Gastrocnemius medialis (tissue), 4 donors: ENCODE results near the gene SFMBT2. TPM values are rescaled to one million over a fixed set of nuclear protein-coding genes. Genes with fewer than 3 reads are reported as not detected.

Source experiments
- ATAC-seq, 2 donors: fragments of 150-250 bp; one replicate each; pipeline ENCODE4 v1.9.1; 2016
- DNase-seq, 2 donors: peaks; one replicate each; pipeline ENCODE4 v3.0.0-alpha.2; 2019
- H3K27ac ChIP-seq, 4 donors: fragments of 200-600 bp; sonication (generic); 1 replicate in 1 of 4; 2 replicates in 3 of 4; pipeline ENCODE4 v1.5.1; 2016 to 2018; ENCODE audit warnings: mild to moderate bottlenecking in 2 of 4, moderate library complexity in 1 of 4
- H3K27me3 ChIP-seq, 3 donors: fragments of 200-600 bp; sonication (generic) in 2 of 3; 1 replicate in 1 of 3; 2 replicates in 2 of 3; pipeline versions ENCODE4 v1.5.1 to v1.6.0; 2016 to 2019; ENCODE audit warnings: mild to moderate bottlenecking in 1 of 3, moderate library complexity in 1 of 3
- H3K36me3 ChIP-seq, 2 donors: fragments of 200-600 bp; sonication (generic) in 1 of 2; one replicate each; pipeline ENCODE4 v1.5.1; 2017 to 2018
- H3K4me1 ChIP-seq, 2 donors: fragments of 200-600 bp; sonication (generic) in 1 of 2; one replicate each; pipeline ENCODE4 v1.5.1; 2016 to 2017; ENCODE audit warnings: mild to moderate bottlenecking in 2 of 2
- H3K4me3 ChIP-seq, 4 donors: fragments of 200-600 bp; sonication (generic) in 3 of 4; 1 replicate in 1 of 4; 2 replicates in 3 of 4; pipeline ENCODE4 v1.5.1; 2016 to 2019; ENCODE audit warnings: mild to moderate bottlenecking in 2 of 4
- H3K9me3 ChIP-seq, 3 donors: fragments of 200-600 bp; sonication (generic) in 2 of 3; 1 replicate in 1 of 3; 2 replicates in 2 of 3; pipeline ENCODE4 v1.5.1; 2016 to 2019
- POLR2A ChIP-seq, 2 donors: fragments of 450-650 bp; IDR thresholded peaks; one replicate each; pipeline ENCODE4 v1.6.1; 2017; ENCODE audit warnings: antibody characterized with exemption in 2 of 2, mild to moderate bottlenecking in 2 of 2, moderate library complexity in 2 of 2
- in situ Hi-C, 4 donors: fragments of 200-750 bp; cut with MboI; loops; one replicate each; pipeline versions ENCODE4 v1.15.0 to v1.8.0; 2017; ENCODE audit warnings: low sequenced_read_pairs in 4 of 4
- intact Hi-C: fragments of 100-400 bp; cut with DNase I; formaldehyde crosslinking; loops from one replicate; pipeline ENCODE4 v1.15.1; 2023; ENCODE audit warnings: low total_unique reads
- total RNA-seq, 4 donors: library from RNA; depleted of rRNA; stranded (reverse); fragments of >200 nt; gene quantifications; one replicate each; pipeline versions ENCODE4 v1.1.0 to v1.2.3, GENCODE V29; 2016
- TF ChIP-seq, protein P1 (sequence below), 5 experiments: fragments of 450-650 bp in 3 of 5; fragments of 200-600 bp in 2 of 5; sonication (generic) in 2 of 5; IDR thresholded peaks in 4 of 5; conservative IDR thresholded peaks in 1 of 5; 1 replicate in 4 of 5; 2 replicates in 1 of 5; pipeline ENCODE4 v1.5.1; 2016 to 2019; ENCODE audit warnings: antibody characterized with exemption in 5 of 5, mild to moderate bottlenecking in 3 of 5, moderate library complexity in 3 of 5

SFMBT2 gene
- total RNA-seq, 4 donors from 2014 or later, result 1.1 to 6.9 (median 2.1) TPM

DNA sequence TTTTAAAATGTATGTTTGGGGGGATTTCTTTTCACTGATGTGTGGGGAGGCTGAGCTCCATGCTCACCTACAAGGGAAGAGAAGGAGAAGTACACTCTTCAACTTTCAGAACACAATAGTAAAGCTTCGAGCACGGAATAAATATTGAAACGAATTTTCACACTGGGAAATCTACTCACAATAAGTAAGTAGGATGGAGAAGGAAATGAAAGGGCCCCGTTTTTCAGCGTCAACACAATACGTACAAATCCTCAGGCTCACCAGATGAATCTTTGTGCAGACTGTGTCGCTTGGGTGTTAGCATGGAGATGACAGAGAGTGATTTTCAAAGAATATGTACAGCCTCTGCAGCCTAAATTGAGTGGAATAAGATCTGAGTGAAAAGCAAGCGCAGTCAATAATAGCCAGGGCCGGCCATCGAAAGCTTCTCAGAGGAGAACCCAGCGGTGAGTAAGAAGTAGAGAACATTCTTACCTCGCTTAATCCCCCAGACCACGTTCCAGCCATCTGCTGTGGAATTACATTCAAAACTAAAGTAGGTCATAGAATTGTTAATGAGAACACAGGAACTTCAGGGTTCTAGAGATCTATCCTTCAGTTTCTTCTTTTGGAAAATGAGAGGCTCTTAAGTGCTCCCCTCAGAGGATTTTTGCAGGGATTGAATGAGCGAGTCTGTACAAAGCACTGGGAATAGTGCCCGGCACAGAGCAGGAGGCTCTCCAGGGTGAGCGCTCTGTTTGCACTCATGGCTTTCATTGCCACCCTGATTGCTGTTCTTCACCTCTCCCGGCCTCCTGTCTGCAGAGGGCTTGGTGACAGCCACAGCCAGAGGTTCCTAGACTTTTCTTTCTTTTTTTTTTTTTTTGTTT lies 292.8 kb downstream of the SFMBT2 start:
- in situ Hi-C loops (no loop called here), intact Hi-C loops (no loop called here)
- no peak for DNase-seq
- Histone ChIP-seq H3K4me1 (no peaks in the 10 kb centered on the region), H3K27ac (no peak overlapping the region), H3K4me3 (no peak overlapping the region), H3K36me3 (no peaks in the 10 kb centered on the region), H3K9me3 (no peaks in the 10 kb centered on the region), H3K27me3 (no peaks in the 10 kb centered on the region)
- ATAC-seq, result no peak
- TF ChIP-seq, protein P1, sequence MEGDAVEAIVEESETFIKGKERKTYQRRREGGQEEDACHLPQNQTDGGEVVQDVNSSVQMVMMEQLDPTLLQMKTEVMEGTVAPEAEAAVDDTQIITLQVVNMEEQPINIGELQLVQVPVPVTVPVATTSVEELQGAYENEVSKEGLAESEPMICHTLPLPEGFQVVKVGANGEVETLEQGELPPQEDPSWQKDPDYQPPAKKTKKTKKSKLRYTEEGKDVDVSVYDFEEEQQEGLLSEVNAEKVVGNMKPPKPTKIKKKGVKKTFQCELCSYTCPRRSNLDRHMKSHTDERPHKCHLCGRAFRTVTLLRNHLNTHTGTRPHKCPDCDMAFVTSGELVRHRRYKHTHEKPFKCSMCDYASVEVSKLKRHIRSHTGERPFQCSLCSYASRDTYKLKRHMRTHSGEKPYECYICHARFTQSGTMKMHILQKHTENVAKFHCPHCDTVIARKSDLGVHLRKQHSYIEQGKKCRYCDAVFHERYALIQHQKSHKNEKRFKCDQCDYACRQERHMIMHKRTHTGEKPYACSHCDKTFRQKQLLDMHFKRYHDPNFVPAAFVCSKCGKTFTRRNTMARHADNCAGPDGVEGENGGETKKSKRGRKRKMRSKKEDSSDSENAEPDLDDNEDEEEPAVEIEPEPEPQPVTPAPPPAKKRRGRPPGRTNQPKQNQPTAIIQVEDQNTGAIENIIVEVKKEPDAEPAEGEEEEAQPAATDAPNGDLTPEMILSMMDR (IDR thresholded peaks at IDR 0.05 in 4 of 5, conservative IDR thresholded peaks at IDR 0.05 in 1 of 5), result no peak
- TF ChIP-seq POLR2A (IDR thresholded peaks at IDR 0.05), result no peak

DNA sequence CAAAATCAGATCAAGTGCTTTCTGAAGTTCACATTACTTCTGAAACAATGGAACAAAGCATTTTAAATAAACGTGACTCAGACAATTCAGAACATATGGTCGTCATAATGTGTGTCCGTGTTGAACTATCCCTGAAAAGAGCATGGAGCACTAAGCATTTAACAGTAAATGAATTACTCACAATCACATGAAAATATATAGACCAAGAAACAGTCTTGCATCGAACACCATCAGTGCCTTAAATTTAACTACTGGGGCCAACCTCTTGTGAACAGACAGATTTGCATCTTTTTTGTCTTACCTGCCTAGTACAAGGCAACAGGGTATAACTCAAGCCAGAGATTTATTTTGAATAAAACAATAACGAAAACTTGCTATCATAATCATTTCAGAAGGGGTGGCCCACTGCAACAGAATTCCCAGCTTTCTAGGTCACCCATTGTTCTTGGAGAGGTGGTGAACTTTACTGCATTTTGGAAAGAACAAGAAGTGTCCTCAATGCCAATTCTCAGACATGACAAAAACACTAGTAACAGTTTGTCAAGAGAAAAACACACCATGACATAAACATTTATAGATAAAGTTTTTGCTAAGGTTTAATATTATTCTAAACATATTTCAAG lies 293.5 kb downstream of the SFMBT2 start:
- Histone ChIP-seq H3K4me3 (no peak overlapping the region), H3K9me3 (no peaks in the 10 kb centered on the region), H3K27me3 (no peaks in the 10 kb centered on the region), H3K4me1 (no peaks in the 10 kb centered on the region), H3K36me3 (no peaks in the 10 kb centered on the region), H3K27ac (no peak overlapping the region)
- intact Hi-C loops, result no loop called here
- in situ Hi-C loops, result no loop called here
- DNase-seq (no peak), ATAC-seq (no peak)
- TF ChIP-seq, protein P1 (IDR thresholded peaks at IDR 0.05 in 4 of 5, conservative IDR thresholded peaks at IDR 0.05 in 1 of 5), result no peak
- TF ChIP-seq POLR2A (IDR thresholded peaks at IDR 0.05), result no peak

DNA sequence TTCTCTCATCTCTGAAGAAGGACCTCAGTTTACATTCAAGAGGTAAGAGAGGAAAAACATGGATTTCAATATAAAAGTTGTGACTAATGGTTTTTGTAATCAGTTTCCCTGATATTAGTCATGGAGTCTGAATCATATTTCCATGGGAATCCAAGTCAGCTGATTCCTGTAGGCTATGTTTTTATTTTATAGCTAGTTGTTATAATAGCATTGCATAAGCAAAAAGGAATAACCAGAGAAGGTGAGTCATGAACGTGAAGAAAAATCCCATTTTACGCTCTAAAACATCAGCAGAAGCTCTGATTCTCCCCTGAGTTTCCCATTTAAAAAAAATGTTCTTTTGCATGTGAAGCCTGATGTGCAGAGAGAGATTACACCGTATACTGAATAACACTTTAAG lies 299.3 kb downstream of the SFMBT2 start:
- Histone ChIP-seq H3K9me3 (no peaks in the 10 kb centered on the region), H3K36me3 (no peaks in the 10 kb centered on the region), H3K4me1 (no peaks in the 10 kb centered on the region), H3K4me3 (no peak overlapping the region), H3K27me3 (no peaks in the 10 kb centered on the region), H3K27ac (no peak overlapping the region)
- intact Hi-C loops (no loop called here), in situ Hi-C loops (no loop called here)
- no peak for DNase-seq
- TF ChIP-seq, protein P1 (IDR thresholded peaks at IDR 0.05 in 4 of 5, conservative IDR thresholded peaks at IDR 0.05 in 1 of 5), result no peak
- ATAC-seq, result no peak

DNA sequence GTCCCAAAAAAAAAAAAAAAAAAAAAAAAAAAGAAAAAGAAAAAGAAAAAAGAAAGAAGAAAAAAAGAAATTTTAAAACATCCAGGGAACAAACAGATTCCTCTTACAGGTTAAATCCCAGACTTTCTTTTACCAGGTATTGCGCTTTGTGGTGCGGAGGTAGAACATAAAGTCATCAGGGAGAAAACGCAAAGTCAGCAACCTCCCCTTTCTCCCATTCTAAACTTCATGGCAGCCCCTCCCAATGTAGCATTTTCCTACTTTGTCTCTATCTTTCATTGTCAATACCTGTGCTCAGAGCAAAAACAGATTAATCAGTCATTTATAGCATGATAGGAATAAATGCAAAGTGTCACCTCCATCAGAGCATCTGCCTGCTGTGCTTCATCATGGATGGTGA lies 299.7 kb downstream of the SFMBT2 start:
- DNase-seq (no peak), ATAC-seq (no peak)
- Histone ChIP-seq H3K36me3 (no peaks in the 10 kb centered on the region), H3K4me1 (no peaks in the 10 kb centered on the region), H3K4me3 (no peak overlapping the region), H3K27ac (no peak overlapping the region), H3K9me3 (no peaks in the 10 kb centered on the region), H3K27me3 (no peaks in the 10 kb centered on the region)
- in situ Hi-C loops (no loop called here), intact Hi-C loops (no loop called here)
- TF ChIP-seq POLR2A (IDR thresholded peaks at IDR 0.05), result no peak
- TF ChIP-seq, protein P1 (IDR thresholded peaks at IDR 0.05 in 4 of 5, conservative IDR thresholded peaks at IDR 0.05 in 1 of 5), result no peak
